GM21360 (cell line): ENCODE data around the gene ALKBH5.

Experiments
- ATAC-seq: cut with Tn5 transposase; IDR thresholded peaks from one replicate; pipeline ENCODE4 v1.9.1; 2021; ENCODE audit warnings: mild to moderate bottlenecking, moderate library complexity; ENCODE audit not compliant: unreplicated experiment

Gene ALKBH5

GRCh38 chr17:18183334-18184142 is at the start of gene ALKBH5:
Gene ALKBH5 (plus strand): TSS chr17:18183828. CDS start chr17:18184244, 416 bp downstream.
- peak; percentile 73 for ATAC-seq

GRCh38 chr17:18136357-18136756 is 47.3 kb upstream of the ALKBH5 start:
- no peak for ATAC-seq

DNA sequence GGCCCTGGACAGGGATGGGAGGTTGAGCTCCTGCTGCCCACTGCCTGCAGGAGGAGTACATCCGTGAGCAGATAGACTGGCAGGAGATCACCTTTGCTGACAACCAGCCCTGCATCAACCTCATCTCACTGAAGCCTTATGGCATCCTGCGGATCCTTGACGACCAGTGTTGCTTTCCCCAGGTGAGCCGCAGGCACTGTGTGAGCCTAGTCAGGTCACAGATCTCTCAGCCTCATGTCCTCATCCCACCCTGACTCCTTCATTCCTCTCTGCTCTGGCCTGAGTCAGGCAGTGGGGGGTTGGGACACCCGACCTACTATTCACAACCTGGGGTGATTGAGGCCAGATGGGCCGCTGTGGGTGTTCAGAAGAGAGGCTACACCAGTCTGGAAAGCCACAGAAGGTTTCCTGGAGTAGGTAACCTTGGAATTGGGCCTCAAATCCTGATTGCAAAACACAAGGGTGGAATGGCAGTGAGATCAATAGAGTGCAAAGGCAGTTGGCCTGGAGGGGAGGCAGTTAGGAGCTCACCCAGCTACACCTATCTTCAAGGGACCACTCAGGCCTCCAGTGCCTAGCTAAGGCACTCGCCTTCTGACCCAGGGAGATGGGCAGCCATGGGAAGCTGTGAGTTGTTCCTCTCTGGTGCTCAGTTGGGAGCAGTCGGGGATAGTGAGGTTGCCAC is 45.4 kb upstream of the ALKBH5 start:
- ATAC-seq: no peak

DNA sequence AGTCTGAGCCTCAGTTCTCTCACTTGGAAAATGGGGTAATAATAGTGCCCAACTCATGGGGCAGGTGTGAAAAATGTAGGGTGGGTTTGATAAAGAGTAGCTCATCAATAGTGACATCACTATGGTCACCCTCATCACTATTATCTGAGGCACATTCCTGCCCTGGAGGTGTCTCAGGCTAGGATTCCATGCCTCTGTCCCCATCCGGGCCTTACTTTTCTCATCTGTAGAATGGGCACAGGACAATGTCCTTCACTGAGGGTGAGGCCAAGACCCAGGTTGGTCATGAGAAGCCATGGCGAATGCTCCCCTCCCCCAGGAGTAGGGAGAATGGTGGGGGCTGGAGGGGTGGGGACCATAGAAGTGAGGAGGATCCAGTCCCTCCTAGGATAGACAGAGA is 44.5 kb upstream of the ALKBH5 start:
- ATAC-seq: no peak

DNA sequence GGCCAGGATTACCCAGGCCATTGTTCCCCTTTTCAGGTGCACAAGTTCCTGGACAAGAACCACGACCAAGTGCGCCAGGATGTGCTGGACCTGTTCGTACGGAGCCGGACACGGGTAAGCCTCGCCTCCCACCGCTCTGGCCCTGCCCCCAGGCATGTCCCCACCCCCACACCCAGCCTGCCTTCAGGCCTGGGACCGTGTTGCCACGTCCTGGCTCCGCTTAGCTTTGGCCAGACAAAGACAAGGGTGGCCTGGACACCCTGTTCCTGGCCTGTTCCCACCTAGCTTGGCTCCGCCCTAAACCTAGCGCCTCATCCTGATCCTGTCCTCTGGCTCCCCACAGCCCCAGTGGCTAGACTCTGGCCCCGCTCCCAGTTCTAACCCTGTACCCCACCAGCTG is 44.1 kb upstream of the ALKBH5 start:
- no peak for ATAC-seq

DNA sequence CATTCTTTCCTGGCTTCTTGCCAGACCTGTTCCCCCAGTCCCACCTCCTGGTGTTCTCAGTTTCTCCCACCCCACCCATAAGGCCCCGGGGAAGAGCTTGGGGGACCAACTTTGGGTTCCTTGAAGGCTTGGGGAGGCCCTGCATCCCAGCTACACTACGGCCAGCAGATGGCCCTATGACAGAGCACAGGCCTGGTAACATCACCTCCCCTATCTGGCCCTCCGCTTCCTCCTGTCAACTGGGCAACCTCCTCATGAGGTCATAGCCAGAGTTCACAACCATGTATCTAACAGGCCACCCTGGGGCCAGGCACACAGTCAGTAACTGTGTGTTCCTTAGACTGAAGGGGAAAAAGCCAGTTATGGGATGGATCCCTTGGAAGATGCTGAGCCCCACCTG is 43.7 kb upstream of the ALKBH5 start:
- no peak for ATAC-seq

GRCh38 chr17:18140648-18141047 is 43.0 kb upstream of the ALKBH5 start:
- no peak for ATAC-seq

- no peak for ATAC-seq
Measured at GRCh38 chr17:18141210-18141803, 42.3 kb upstream of the ALKBH5 start.

GRCh38 chr17:18142417-18142816 is 41.2 kb upstream of the ALKBH5 start:
- ATAC-seq: no peak

- ATAC-seq: no peak
Measured at GRCh38 chr17:18143044-18143936, 40.3 kb upstream of the ALKBH5 start.

DNA sequence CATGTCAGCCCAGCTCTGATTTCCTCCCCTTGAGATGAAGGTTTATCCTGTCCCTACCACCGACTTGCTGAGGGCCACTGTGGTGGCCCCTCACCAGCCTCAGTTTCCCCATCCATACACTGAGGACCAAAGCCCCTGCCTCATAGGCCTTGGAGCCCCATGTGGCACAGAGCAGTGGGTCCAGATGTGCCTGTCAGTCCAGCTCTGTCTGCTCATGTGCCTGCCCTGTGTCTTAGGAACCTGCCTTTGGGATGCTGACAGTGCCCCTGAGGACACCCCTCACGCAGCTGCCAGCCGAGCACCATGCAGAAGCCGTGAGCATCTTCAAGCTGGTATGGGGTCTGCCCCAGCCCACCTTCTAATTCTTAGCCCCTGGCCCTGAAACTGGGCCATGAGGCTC is 39.4 kb upstream of the ALKBH5 start:
- no peak for ATAC-seq

- ATAC-seq: no peak
Measured at GRCh38 chr17:18144855-18145254, 38.8 kb upstream of the ALKBH5 start.

DNA sequence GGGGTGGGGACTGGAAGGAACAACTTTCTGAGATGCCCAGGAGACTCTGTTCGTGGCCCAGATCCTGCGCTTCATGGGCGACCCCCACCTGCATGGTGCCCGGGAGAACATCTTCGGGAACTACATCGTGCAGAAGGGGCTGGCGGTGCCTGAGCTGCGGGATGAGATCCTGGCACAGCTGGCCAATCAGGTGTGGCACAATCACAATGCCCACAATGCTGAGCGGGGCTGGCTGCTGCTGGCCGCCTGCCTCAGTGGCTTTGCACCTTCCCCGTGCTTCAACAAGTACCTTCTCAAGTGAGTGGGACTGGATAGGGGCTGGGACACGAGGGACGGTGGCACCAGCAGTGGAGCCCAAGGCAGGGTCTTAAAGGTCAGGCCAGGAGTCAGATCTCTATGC is 37.8 kb upstream of the ALKBH5 start:
- no peak for ATAC-seq

GRCh38 chr17:18146259-18146658 is 37.4 kb upstream of the ALKBH5 start:
- no peak for ATAC-seq

DNA sequence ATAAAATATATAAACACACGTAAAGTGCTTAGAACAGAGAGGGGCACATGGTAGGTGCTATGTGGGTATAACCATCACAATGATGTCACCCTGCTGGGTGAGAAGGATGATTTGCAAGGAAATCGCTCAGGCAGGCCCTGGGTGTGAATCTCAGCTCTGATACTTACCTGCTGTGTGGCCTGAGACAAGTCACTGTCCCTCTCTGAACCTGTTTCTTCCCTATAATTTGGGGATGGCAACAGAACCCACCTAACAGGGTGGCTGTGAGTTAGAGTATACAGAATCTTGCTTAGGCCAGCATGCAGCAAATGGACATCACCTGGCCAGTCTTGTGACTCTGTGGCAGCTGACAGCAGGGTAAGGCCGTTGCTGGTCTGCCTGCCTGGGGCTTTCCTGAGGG is 36.6 kb upstream of the ALKBH5 start:
- no peak for ATAC-seq

- ATAC-seq: no peak
Measured at GRCh38 chr17:18148586-18148985, 35.0 kb upstream of the ALKBH5 start.

DNA sequence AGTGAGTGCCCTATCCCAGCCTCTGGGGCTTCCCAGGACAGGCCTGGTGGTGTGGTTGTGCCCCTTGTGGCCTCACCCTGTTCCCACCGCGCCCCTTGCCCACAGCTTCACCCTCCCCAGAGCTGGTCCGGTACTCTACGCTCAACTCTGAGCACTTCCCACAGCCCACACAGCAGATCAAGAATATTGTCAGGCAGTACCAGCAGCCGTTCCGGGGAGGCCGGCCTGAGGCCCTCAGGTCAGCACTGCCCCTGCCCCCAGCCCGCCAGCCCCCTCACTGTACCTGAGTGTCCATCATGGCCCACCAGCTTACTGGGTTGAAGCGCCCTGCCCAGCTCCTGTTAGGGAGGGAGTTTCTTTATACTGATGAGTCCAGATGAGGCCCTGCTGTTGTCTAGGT is 32.3 kb upstream of the ALKBH5 start:
- ATAC-seq: no peak

- no peak for ATAC-seq
Measured at GRCh38 chr17:18155179-18155578, 28.4 kb upstream of the ALKBH5 start.

DNA sequence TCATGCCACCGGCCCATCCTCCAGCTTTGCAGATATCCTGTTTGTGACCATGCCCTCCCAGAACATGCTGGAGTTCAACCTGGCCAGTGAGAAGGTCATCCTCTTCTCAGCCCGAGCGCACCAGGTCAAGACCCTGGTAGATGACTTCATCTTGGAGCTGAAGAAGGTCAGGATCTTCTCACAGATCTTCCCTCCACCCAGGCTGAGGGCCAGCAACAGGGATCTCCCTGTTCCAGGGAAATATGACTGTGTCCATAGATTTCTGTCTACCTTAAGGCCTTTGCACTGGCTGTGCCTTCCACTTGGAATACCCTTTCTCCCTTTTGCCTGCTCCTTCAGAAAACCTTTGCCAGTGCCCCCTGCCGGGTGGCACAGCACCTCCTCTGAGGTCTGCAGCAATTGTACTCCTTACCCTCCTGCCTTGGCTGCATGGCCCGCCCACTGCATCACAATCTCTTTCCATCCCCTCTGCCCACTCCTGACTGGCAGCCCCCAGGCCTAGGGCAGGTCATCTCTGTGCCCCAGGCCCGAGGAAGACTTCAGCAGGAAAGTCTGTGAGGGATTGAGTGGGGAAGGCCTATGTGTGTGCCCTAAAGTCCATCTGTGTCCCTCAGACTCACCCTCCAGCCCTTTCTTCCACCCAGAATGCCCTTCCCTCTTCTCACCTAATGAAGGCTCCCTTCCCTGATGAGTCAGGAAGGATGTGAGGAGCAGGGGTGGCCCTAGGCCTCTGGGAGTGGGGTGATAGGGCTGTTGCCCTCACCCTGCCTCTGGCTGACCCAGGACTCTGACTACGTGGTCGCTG is 27.3 kb upstream of the ALKBH5 start:
- ATAC-seq: no peak

DNA sequence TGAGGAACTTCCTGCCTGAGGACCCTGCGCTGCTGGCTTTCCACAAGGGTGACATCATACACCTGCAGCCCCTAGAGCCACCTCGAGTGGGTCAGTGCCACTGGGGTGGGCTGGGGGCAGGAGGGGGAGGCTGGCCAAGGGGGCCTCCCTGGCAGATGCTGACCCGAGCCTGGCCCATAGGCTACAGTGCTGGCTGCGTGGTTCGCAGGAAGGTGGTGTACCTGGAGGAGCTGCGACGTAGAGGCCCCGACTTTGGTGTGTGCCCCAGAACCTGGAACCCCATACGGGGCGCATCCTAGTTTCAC is 26.7 kb upstream of the ALKBH5 start:
- no peak for ATAC-seq
